ENCODE measurements around the gene BTNL2.

The BTNL2 gene

DNA sequence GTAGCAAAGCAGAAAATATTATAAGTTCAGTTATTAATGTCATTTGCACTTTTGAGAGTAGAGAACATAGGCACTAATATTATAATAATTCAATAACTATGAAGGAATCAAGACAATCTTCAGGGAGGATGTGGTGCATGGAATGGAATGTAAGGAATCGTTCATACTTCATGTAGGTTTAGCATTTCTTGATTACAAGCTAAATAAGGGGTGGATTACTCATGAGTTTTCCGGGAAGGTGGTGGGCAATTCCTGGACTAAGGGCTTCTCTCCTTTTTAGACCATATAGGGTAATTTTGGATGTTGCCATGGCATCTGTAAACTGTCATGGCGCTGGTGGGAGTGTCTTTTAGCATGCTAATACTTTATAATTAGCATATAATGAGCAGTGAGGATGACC, 9.1 kb upstream of the BTNL2 start:
- DNase-seq (ENCODE audit: low read depth, low spot score) = no peak
- no peak overlapping the region for H3K27ac ChIP-seq

- H3K27ac ChIP-seq = no peak overlapping the region
- DNase-seq (ENCODE audit: low read depth, low spot score) = peak; percentile 6
These were observed 8.6 kb upstream of the BTNL2 start for GRCh38 chr6:32415521-32416019.

GRCh38 chr6:32413427-32414047, 6.6 kb upstream of the BTNL2 start:
- no peak overlapping the region for H3K27ac ChIP-seq
- no peak for DNase-seq (ENCODE audit: low read depth, low spot score)

DNA sequence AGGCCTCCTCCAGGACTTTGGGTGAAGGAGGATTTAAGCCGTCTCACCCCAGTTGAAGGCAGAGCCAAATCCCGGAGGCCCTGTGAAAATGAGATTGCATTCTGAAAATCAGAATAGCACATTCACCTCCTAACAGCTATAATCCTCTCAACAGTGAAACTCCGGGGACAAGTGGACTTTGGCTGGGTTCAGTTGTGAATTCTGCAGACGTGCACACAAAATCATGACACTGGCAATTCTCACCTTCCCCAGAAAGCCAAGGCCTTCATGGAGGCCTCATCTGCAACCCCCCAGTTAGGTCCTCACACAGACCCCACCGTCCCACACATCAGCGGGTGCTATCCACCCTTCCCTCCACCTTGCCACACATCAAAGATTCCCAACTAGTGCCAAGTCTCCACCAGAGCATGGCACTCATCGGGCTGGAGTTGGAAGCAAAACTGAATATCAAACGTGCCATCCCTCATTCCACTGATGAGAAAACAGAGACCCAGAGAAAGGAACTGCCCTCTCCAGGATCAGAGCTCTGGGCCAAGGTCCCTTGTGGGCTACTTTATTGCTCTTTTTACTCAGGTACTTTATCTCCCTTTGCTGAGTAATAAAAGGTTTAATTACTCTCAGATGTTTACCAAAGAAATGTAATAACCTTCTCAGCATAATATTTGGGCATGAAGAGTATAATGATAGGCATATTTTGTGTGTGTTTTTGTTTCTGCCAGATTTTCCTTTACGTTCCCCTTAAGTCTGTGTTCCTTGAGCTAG, 4.8 kb upstream of the BTNL2 start:
- H3K27ac ChIP-seq = no peak overlapping the region
- no peak for DNase-seq (ENCODE audit: low read depth, low spot score)

DNA sequence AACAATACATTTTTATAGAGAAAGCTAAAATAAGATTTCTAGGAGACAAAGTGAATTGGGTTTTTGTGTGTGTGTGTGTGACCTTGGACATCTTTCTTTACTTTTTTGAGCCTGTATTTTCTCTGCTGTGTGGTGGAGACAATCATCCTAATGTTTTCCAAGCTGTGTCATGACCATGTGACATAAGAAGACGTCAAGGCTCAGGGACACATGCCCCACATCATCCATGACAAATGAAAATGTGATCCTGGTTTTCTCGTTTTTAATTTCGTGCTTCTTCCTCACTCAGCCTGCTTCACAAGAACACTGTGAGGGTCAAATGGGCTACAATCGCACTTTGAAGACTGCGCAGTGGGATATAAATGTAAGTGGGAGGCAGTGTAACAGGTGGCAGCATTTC, 3.9 kb upstream of the BTNL2 start:
- DNase-seq (ENCODE audit: low read depth, low spot score) = no peak
- H3K27ac ChIP-seq = no peak overlapping the region

GRCh38 chr6:32406197-32406596, 784 bp downstream of the BTNL2 start:
- DNase-seq (ENCODE audit: low read depth, low spot score) = no peak
- H3K27ac ChIP-seq = no peak overlapping the region

DNA sequence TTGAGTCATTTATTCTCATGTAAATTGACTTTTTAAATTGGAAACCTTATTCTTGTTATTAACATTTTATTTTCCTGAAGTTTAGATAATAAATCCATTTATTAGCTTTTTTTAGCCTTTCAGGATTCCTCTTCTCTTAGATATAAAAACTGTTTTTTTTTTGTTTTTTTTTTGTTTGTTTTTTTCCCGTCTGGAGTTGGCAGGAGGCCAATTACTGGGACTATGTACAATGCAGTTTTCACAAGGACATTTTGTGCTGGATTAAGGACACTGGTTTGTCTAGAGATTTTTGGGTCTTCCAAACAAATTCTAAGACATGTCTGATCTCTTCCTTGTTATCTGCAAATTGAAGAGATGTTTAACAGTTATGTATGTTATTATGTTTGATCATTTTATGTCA, 1.3 kb downstream of the BTNL2 start:
- no peak overlapping the region for H3K27ac ChIP-seq
- no peak for DNase-seq (ENCODE audit: low read depth, low spot score)

DNA sequence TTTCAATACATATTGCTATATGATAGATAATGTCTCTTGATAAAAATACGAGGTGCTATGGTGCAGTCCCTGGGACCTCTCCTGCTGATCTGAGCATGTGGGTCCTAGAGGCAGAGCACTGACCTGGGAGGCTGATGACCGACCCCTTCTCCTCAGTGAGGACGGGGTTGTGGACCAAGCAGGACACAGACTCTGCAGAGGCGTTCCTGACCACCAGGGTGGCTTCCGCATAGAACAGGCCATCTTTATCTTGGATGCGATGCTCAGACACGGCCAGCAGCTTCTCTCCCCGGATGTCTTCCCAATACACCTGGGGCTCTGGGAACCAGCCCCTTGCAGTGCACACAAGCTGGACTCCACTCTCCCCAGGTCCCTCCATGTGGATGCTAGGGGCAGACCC, 4.2 kb downstream of the BTNL2 start:
- DNase-seq (ENCODE audit: low read depth, low spot score) = no peak
- no peak overlapping the region for H3K27ac ChIP-seq

DNA sequence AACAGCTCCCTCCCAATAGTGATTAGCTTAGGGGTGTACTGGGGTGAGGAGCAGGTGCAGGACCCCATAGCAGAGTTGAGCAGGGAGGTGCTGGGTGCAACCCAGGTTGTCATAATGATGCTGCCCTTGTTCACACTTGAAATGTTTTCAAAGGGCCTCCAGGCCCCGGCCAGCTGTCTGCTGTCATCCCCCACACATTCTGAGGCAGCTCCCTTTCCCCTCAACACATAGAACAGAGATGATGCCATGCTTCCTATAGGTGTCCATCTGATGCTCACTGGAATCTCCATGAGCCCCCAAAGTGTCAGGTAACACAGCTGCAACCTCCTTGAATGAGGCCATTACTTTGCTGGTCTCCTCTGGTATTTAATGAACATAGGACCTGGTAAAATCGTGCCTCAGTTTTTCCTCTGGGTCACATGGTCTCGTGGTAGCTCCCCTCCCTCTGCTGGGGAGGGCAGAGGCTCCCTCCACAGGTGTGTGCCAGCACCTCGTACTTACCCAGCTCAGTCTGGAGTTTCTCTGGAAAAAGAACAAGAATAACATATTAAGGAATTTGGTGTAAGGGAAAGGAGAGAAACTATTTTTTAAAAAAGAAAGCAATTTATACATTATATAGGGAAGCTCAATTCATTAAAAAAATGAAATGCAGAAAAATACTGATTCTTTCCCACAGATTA, 5.6 kb downstream of the BTNL2 start:
- no peak overlapping the region for H3K27ac ChIP-seq
- DNase-seq (ENCODE audit: low read depth, low spot score) = no peak

- H3K27ac ChIP-seq = no peak overlapping the region
- DNase-seq (ENCODE audit: low read depth, low spot score) = no peak
These were observed 9.6 kb downstream of the BTNL2 start for GRCh38 chr6:32397252-32397920.

- H3K27ac ChIP-seq = no peak overlapping the region
- DNase-seq (ENCODE audit: low read depth, low spot score) = no peak
These were observed 11.0 kb downstream of the BTNL2 start for GRCh38 chr6:32396028-32396427.

DNA sequence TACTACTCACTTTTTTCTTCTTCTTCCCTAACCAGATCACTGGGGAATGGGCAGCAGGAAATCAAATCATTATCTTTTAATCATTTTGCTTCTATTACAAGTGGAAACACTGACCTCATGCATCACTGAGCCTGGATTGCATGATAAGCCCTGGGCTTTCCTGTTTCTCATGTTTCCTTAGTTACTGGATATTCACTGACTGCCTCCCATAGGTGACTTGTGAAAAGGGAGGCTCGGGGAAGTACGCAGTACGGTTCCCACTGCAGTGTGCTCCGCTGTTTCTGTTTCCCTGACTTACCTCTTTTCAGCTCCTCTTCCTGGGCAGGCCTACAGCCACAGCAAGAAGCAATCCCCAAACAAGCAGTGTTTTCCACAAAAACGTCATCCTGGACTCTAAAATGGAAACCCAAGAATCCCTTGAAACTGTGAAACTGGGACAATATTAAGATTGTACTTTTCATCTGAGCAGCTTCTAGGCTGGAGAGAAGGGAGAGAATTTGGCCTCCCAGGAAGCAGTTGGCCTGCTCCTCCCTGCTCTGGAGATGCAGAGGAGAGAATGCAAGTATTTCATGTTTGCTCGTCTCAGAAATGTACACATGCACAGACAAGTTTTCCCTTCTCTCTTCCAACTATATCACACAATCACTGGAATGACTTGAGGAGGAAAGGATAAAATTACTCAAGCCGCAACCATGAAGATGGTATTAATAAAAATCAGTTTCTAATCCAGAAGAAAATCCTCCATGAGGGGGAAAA, 13.1 kb downstream of the BTNL2 start:
- H3K27ac ChIP-seq = peak overlapping the region; percentile 81
- DNase-seq (ENCODE audit: low read depth, low spot score) = no peak

GRCh38 chr6:32391505-32391904, 15.5 kb downstream of the BTNL2 start:
- H3K27ac ChIP-seq = no peak overlapping the region
- no peak for DNase-seq (ENCODE audit: low read depth, low spot score)

DNA sequence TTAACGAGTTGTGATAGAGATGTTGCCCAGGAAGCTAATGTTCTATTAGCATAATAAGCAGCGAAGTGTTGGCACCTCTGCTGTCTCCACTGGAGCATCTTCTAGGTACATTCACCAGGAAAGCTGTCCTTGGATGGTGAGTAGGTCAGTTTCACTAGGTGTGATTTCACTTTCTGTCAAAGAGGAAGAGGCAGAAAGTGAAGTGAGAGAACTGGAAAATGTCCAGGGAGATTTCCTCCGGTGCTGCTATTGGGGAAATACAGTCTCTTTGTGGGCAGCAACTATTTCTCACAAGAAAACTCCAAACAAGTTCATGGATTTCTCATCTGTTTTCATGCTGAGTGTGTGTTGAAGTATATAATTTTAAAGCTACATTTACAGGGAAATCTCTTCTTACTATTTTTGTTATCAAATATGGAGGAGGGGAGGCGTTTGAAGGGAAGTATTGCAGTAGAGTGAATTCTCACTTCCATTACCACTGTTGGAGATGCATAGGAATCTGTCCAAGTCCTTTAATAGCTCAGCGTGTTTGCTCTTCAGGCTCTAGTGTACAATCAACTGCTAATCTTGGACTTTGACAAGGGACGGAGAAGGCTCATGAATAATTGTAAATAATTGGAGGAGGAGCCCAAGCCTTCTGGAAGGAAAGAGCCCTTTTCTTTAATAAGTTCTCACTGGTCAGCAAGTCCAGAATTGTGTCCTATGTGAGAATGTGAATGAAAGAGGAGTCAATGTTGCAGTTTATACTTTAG, 19.2 kb downstream of the BTNL2 start:
- H3K27ac ChIP-seq = no peak overlapping the region
- DNase-seq (ENCODE audit: low read depth, low spot score) = no peak

- no peak overlapping the region for H3K27ac ChIP-seq
- DNase-seq (ENCODE audit: low read depth, low spot score) = no peak
These were observed 20.9 kb downstream of the BTNL2 start for GRCh38 chr6:32386040-32386439.

DNA sequence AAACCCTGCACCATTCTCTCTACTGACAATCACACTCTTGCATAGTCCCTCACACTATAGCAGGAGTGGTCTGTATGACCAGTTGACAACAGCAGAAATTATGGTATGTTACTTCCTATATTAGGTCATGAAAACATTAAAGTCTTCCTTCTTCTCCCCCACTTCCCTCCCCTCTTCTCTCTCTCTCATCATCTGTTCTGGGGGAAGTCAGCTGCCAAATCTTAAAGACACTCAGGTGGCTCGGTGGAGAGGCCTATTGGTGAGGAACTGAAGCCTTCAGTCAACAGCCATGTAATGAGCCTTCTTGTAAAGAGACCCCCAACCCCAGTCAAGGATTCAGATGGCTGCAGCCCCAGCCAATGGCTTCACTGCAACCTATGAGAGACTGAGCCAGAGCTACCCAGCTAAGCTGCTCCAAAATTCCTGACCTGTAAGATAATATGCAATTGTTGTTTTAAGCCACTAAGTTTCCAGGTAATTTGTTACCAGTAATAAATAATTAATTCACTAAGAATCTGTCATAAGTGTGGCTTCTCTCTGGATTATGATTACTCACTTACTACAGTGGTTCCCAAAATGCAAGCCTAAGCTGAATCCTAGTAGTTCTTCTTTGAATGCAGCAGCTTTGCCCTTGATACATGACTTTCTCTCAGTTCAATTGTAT, 24.1 kb downstream of the BTNL2 start:
- no peak overlapping the region for H3K27ac ChIP-seq
- DNase-seq (ENCODE audit: low read depth, low spot score) = no peak

DNA sequence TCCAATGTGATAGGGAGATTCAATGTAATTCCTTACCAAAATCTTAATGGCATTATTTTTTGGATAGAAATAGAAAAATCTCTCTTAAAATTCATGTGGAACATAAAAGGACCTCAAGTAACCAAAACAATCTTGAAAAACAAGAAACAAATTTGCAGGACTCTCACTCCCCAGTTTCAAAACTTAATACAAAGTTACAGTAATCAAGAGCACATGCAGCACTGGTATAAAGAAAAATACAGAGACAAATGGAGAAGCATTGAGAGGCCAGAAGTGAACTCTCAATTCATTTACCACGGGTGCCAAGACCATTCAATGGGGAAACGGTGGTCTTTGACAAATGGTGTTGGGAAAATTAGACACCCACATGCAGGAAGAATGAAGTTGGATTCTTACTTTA, 27.4 kb downstream of the BTNL2 start:
- no peak for DNase-seq (ENCODE audit: low read depth, low spot score)
- no peak overlapping the region for H3K27ac ChIP-seq

- DNase-seq (ENCODE audit: low read depth, low spot score) = no peak
These were observed 31.0 kb downstream of the BTNL2 start for GRCh38 chr6:32375739-32376529.

More at GRCh38 chr6:32375739-32376529, 31.0 kb downstream of the BTNL2 start:
- no peak overlapping the region for H3K27ac ChIP-seq

All from epithelial cell of prostate (primary cell).